Fibroblast of skin of right quadriceps (primary cell): Measurements from ENCODE around the gene ISLR.
A peak's percentile ranks its signal among the peaks of the same experiment; 100 is the strongest.

ENCODE experiments used
- DNase-seq: peaks from one replicate; pipeline ENCODE4 v3.0.0-alpha.2; 2013

ISLR gene

GRCh38 chr15:74172701-74173379 is 670 bp upstream of the ISLR start:
- DNase-seq, result peak; percentile 63

DNA sequence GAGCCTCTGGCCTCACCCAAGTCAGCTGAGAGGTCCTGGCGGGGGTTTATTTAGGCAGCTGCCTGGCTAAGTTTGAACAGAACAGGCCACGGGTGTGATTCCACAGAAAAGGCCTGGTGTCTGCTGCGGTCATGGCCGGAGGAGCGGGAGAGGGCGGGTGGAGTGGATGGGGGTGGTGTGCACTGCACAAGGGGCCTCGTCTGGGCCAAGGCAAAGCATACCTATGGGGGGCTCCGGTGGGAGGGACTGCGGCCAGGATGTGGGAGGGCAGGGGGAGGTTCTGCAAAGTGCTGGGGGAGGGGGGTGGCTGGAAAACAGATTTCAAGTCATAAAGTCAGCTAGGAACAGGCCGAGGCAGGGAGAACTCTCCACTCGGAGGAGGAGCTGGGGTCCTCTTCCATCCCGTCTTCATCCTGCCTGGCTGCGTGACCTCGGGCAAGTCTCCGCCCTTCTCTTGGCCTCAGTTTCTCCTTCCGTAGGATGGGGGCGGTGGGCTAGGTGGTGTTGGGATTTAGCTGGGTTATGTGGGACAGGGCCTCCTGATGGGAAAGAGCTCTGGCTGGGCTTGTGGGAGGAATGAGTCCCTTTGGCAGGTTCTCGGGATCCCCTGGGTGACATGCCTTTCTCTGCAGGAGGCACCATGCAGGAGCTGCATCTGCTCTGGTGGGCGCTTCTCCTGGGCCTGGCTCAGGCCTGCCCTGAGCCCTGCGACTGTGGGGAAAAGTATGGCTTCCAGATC is 878 bp downstream of the ISLR start:
- DNase-seq, result peak; percentile 66

GRCh38 chr15:74174958-74175253 is 1.4 kb downstream of the ISLR start:
- DNase-seq, result no peak

DNA sequence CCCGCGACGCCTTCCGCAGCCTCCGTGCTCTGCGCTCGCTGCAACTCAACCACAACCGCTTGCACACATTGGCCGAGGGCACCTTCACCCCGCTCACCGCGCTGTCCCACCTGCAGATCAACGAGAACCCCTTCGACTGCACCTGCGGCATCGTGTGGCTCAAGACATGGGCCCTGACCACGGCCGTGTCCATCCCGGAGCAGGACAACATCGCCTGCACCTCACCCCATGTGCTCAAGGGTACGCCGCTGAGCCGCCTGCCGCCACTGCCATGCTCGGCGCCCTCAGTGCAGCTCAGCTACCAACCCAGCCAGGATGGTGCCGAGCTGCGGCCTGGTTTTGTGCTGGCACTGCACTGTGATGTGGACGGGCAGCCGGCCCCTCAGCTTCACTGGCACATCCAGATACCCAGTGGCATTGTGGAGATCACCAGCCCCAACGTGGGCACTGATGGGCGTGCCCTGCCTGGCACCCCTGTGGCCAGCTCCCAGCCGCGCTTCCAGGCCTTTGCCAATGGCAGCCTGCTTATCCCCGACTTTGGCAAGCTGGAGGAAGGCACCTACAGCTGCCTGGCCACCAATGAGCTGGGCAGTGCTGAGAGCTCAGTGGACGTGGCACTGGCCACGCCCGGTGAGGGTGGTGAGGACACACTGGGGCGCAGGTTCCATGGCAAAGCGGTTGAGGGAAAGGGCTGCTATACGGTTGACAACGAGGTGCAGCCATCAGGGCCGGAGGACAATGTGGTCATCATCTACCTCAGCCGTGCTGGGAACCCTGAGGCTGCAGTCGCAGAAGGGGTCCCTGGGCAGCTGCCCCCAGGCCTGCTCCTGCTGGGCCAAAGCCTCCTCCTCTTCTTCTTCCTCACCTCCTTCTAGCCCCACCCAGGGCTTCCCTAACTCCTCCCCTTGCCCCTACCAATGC is 2.0 kb downstream of the ISLR start:
- no peak for DNase-seq

- peak; percentile 31 for DNase-seq
Observed at GRCh38 chr15:74176262-74177214, 3.0 kb downstream of the ISLR start.

GRCh38 chr15:74178326-74179100 is 5.0 kb downstream of the ISLR start:
- DNase-seq, result no peak

- DNase-seq, result peak; percentile 73
Observed at GRCh38 chr15:74179101-74179841, 5.8 kb downstream of the ISLR start.

DNA sequence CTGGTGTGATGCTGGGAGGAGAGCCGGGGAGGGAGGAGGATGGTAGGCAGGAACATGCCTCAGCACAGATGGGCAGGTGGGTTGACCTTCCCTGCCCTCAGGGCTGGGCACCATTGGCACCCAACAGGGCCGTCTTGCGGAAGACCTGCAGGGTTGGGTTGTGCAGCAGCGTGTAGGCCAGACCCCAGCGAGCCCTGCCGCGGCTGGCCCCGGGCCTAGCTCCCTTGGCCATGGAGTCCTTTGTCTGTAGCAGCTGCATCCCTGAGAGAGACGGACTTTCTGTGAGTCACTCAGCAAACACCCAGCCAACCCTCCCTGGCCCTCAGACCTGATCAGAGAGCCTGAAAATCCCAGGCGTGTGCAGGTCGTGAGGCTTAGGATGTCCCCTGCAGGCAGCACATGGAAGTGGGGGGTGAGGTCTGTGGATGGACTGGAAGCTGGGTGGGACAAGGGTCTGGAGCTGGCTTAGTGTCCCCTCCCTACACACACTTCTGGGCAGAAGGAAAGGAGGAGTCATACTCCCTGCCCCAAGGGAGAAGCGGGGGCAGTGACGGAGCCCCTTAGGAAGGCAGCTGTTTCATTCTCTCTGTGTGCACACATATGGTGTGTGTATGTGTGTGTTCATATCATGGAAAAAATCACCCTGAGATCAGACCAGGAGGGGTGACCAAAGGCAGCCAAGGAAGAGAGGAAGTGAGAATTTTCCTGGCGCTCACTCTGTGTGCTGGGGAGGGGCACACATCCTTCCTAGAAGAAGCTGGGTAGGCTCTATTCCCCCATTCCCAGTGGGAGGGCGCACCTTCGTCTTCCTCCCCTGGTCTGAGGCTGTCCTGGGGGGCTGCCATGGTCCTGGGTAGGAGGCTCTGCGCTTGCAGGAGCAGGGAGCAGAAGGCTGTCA is 6.7 kb downstream of the ISLR start:
- DNase-seq, result peak; percentile 77

GRCh38 chr15:74180881-74181602 is 7.5 kb downstream of the ISLR start:
- DNase-seq, result no peak

- no peak for DNase-seq
Observed at GRCh38 chr15:74182131-74182530, 8.6 kb downstream of the ISLR start.

DNA sequence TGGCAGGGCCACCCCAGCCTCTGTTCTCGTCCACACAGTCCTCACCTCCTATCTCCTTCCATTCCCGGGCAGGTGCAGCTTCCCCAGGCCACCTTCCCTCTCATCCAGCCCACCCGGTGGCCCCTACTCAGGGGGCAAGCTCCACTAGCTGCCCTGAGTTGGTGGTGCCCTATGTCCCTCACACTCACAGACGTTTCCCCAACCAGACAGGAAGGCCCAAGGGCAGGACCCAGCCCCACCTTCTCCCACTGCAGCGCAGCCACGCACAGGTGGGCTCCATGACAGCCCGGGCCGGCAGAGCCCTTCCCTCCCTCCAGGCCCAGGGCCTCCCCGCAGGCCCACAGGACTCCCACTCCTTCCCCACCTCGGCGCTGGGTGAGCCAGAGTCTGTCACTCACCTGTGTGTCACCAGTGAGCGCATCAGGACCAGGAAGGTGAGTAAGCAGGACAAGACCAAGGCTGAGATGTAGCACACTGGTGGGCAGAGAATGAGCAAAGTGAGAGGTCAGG is 11.1 kb downstream of the ISLR start:
- DNase-seq, result no peak

GRCh38 chr15:74185710-74186348 is 12.3 kb downstream of the ISLR start:
- no peak for DNase-seq

- no peak for DNase-seq
Observed at GRCh38 chr15:74188216-74188615, 14.7 kb downstream of the ISLR start.

- DNase-seq, result no peak
Observed at GRCh38 chr15:74191798-74192197, 18.3 kb downstream of the ISLR start.

DNA sequence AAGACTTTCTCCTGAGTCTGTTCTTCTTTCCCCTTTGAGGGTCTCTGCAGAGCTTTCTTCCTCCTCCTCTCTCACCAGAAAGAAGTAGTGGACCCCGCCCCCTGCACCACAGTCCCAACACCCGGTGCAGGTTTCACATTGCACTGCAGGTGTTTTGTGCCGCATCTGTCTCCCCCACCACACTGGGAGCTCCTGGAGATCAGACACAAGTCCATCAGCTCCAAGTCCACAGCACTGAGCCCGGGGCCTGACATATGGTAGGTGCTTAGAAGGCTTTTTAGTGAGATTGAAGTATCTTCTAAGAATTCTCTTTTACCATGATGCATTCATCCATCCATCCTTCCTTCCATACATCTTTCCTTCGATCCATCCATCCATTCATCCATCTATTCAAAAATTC is 19.2 kb downstream of the ISLR start:
- DNase-seq, result no peak

GRCh38 chr15:74193299-74193718 is 19.8 kb downstream of the ISLR start:
- DNase-seq, result peak; percentile 93

DNA sequence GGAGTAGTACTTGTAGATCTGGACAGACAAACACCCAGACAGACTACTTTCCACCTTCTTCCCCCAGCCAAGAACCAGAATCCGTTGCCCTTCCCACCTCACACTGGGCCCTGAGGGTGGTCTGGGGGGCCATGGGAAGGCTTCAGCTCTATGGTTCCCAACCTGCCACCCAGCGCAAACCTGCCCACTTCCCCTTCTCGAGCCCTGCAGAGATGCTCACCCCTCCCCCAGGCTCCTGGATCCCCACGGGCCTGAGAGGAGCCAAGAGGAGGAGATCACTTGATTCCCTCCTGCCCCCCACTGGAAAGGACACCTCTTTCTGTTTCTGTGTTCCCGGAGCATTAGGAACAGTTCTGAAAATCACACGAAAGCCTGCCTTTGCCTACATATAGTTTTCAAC is 20.4 kb downstream of the ISLR start:
- no peak for DNase-seq
